Adrenal gland (tissue), 5 donors: ENCODE measurements around the gene MALL.
"Not testable (repeated sequence)": the region's sequence is repeated elsewhere in the genome, so short reads cannot be mapped to it uniquely, and the experiment has no call there.

Source experiments
- POLR2A ChIP-seq, 2 donors: fragments of 450-650 bp; IDR thresholded peaks; one replicate each; pipeline ENCODE4 v1.6.1; 2017; ENCODE audit warnings: antibody characterized with exemption in 2 of 2, mild to moderate bottlenecking in 2 of 2, moderate library complexity in 1 of 2
- TF ChIP-seq, protein P1 (sequence below), 6 experiments: fragments of 450-650 bp in 4 of 6; fragments of 200-600 bp in 2 of 6; sonication (generic) in 1 of 6; IDR thresholded peaks; 1 replicate in 5 of 6; 2 replicates in 1 of 6; pipeline versions ENCODE4 v1.5.1 to v1.8.0; 2016 to 2021; ENCODE audit warnings: antibody characterized with exemption in 6 of 6, mild to moderate bottlenecking in 2 of 6, moderate library complexity in 1 of 6
- donor health status: DM: no; HTN: no; CAD: no.

DNA sequence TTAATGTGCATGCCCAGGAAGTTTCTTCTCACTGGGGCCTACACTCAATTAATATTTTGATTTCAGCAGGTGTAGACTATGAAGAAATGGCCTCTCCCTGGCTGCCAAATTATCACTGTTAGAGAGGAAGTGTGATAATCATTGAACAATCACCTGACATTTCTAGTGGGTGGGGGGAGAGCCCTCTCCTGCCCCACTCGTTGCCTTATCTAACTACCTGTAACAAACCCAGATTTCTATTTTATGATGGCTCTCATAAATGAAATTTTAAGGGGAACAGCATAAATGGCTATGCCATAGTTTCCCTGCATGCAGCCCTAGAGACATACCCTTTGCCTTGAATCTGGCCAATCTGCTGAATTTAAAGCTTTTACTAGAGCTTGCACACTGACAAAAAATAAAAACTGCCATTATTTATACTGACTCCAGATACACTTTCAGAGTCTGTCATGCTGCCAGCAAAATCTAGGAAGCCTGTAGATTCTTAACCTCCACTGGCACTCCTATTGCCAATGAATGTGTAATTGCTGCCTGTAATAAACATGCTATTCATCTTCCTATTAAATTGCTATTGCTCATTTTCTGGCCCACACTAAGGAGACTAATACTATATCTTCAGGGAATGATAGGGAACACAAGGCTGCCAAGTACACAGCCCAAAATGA is 55.8 kb downstream of the MALL start:
- TF ChIP-seq, protein P1, sequence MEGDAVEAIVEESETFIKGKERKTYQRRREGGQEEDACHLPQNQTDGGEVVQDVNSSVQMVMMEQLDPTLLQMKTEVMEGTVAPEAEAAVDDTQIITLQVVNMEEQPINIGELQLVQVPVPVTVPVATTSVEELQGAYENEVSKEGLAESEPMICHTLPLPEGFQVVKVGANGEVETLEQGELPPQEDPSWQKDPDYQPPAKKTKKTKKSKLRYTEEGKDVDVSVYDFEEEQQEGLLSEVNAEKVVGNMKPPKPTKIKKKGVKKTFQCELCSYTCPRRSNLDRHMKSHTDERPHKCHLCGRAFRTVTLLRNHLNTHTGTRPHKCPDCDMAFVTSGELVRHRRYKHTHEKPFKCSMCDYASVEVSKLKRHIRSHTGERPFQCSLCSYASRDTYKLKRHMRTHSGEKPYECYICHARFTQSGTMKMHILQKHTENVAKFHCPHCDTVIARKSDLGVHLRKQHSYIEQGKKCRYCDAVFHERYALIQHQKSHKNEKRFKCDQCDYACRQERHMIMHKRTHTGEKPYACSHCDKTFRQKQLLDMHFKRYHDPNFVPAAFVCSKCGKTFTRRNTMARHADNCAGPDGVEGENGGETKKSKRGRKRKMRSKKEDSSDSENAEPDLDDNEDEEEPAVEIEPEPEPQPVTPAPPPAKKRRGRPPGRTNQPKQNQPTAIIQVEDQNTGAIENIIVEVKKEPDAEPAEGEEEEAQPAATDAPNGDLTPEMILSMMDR (IDR thresholded peaks at IDR 0.05), result not testable (repeated sequence)
- TF ChIP-seq POLR2A (IDR thresholded peaks at IDR 0.05), result not testable (repeated sequence)
